ENCODE measurements around the gene C1RL.

The C1RL gene

GRCh38 chr12:7108796-7109571 lies at the start of gene C1RL:
Gene C1RL (minus strand): TSS chr12:7109214. CDS start chr12:7109180, 34 bp downstream.
- peak; percentile 76 to 77 for DNase-seq

GRCh38 chr12:7157391-7157790 lies 48.4 kb upstream of the C1RL start:
- no peak for DNase-seq

GRCh38 chr12:7156259-7157197 lies 47.5 kb upstream of the C1RL start:
- DNase-seq, result no peak

GRCh38 chr12:7155471-7156034 lies 46.5 kb upstream of the C1RL start:
- no peak for DNase-seq

DNA sequence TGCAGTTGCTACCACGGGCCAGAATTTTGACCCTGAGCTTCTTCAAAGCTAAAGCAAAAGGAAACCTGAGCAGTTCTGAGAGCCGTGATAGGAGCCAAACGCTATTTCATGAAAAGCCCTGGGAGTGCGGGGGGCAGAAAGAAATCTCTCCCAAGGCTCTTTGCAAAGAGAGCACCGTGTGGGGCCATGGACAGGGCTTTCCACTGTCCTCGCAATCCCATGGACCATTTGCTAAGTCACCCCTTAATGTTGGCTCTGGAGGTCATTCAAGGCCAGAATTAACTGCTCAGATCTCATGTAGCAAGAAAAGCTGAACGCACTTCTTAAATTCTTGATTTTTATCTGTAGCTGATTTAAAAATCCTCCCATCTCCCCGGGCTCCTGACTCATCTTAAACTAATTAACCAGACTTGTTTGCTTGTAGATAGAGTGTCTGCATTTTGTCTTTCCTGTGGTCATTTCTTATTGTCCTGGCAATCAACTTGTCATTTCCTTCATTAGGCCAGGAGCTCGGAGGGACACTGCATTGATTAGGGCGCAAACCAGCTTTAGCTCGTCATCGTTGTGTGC lies 46.0 kb upstream of the C1RL start:
- no peak for DNase-seq

- DNase-seq, result no peak
Observed at GRCh38 chr12:7154042-7154441, 45.0 kb upstream of the C1RL start.

DNA sequence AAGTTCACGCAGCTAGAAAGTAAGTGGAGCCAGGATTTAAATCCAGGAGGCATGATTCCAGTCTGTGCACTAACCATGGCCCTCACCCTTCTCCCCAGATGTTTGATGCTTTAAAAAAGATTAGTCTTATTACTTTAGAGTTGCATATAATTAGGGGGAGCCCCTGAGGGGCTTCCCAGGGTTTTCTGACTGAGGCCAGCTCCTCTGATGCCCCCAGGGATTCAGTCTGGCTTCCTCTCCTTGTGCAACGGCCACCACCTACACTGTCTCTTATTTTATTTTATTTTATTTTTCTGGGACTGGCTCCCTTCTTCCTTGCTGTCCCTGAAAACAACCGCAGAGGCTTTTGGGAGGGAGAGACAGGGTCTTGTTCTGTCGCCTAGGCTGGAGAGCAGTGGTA lies 43.8 kb upstream of the C1RL start:
- no peak for DNase-seq

- DNase-seq, result no peak
Observed at GRCh38 chr12:7151532-7151931, 42.5 kb upstream of the C1RL start.

- no peak for DNase-seq
Observed at GRCh38 chr12:7150841-7151240, 41.8 kb upstream of the C1RL start.

GRCh38 chr12:7150356-7150755 lies 41.3 kb upstream of the C1RL start:
- DNase-seq, result no peak

- DNase-seq, result no peak
Observed at GRCh38 chr12:7146906-7147305, 37.9 kb upstream of the C1RL start.

DNA sequence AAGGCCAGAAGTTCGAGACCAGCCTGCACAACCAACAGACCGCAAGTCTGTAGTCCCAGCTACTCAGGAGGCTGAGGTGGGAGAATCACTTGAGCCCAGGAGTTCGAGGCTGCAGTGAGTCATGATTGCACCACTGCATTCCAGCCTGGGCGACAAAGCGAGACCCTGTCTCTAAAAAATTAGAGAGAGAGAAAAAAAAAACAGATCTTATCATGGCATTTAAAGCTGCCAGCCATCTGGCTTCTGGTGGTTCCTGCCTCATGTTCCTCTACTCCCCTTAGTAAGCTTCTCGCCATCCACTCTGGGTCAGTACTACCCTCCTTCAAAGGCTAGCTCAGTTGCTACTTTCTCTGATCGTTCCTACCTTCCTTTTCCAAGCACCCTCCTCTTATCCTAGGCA lies 37.2 kb upstream of the C1RL start:
- no peak for DNase-seq

GRCh38 chr12:7145671-7146070 lies 36.7 kb upstream of the C1RL start:
- no peak for DNase-seq

DNA sequence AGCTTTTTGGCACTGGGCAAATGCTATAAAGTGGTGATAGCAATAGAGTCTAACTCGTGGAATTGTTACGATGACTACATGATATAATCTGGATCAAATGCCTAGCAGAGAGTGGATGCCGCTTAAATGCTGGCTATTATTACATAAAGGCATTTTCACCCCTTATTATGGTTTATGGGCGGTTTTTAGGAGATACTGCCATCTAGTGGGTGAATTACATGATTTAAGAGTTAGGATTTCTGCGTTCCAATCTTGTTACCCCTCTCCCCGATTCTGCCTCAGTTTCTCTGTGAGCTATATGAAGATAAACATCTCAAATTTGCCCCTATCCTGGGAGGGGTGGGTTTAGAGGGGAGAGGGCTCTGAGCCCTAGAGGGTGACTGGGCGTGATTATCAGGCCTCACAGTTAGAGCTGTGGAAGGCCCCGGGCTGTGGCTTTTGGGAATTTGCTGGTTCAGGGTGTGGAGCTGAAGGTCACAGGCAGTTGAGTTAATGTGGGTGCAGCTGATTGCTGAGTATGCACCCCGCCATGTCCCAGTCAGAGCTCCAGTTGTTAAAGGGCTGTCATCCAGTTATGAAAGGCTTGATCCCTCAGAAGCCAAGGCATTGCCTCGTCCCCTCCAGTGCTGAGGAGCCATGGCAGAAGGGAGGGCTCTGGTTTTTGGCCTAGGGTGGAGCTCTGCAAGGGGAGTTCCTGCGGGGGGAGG lies 35.6 kb upstream of the C1RL start:
- DNase-seq, result peak in 1 of 2 donors; percentile 45

GRCh38 chr12:7143564-7143963 lies 34.5 kb upstream of the C1RL start:
- no peak for DNase-seq

- DNase-seq, result no peak
Observed at GRCh38 chr12:7142809-7143465, 33.9 kb upstream of the C1RL start.

DNA sequence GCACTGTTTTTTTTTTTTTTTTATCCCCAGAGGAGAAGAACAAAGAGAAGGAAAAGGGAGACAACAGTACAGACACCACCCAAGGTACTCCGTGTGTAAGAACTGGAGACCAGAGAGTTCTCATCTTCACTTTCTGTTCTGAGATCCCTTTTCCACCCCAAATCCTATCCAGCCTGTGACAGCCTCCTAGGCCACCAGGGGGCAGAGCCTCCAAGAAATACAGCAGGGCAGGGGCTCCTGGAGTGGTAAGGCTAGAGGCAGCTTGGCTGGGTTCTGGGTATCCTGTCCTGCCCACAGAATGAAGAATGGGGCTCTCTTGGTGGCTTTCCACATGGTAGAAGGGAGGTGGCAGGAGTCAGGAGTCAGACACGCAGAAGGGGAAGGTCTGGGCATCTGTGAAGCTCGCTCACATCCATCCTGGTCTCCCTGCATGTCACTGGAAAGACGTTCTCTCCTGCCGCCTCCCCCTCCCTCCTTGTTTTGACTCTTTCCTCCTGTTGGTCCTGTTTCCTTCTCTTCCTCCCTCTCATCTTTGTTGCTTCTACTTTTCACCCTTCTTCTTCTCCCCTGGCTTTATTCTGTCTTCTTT lies 33.1 kb upstream of the C1RL start:
- DNase-seq, result peak; percentile 46 to 59

DNA sequence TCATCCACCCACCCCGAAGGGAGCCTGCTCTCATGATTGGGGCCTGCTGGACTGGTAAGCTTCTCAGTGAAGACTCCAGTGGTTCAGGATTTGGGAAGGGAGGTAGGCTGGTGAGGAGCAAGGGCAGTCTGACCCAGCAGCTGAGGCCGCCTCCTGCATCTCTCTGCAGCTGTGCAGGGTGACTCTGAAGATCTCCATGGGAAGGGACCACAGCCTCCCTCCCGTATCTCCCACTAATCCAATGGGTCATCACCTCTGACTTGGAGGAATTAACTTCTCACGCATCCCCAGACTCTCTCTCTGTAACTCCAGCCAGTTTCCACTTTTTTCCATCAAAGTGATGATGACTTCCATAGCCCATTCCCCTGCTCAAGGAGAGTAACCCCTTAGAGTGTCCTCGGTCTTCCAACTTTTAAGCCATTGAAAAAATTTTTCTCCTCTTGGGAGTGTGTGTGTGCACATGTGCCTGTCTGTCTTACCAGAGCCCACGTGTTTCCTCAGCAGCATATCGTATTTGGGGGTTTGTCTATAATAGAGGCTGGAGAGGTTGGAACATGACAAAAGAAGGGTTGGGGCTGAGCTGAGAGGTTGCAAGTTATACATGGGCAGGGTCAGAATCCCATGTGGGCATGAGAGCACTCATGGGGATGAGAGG lies 32.5 kb upstream of the C1RL start:
- no peak for DNase-seq

DNA sequence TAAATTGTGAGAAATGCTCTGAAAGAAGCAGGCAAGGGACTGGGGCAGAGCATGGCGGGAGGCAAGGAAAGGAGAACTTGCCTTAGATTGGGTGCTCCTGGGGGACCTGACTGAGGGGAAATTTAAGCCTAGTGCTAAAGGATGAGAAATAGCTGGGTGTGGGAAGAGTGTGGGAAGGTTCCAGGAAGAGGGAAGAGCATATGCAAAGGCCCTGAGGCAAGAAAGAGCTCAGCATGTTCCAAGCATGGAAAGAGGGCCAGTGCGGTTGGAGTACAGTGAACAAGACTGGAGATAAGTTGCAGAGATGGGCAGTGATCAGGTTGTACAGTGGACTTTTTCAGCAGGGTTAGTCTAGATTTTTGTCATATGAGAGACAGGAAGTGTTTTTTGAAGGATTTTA lies 30.2 kb upstream of the C1RL start:
- DNase-seq, result no peak

DNA sequence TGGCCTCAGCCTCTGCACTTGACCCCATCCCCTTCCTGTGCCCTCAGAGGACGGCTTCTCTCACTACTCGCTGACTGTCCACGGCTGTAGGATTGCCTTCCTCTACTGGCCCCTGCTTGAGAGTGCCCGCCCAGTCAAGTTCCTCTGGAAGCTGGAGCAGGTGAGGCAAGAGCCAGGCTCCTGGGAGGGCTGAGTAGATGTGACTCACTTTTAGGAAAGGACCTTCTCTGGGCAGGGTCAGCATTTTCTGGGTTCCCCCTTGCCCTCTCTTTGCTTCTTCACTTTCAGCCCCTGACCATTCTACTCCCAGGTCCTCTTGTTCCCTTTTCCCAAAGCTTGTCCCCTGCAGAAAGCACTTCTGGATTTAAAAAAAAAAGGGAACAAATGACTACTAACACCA lies 28.9 kb upstream of the C1RL start:
- DNase-seq, result no peak

- no peak for DNase-seq
Observed at GRCh38 chr12:7136676-7137075, 27.7 kb upstream of the C1RL start.
